ENCODE data around the gene CDK14. TPM values are rescaled to one million over a fixed set of nuclear protein-coding genes. Genes with fewer than 3 reads are reported as not detected.

Gene CDK14
- total RNA-seq, 2 experiments from 2014 or later = 0.05 to 0.27 TPM

GRCh38 chr7:90910136-90910535 is 314.0 kb downstream of the CDK14 start:
- Mint-ChIP-seq H3K27me3 (no peaks in the 10 kb centered on the region), H3K4me3 (no peak overlapping the region), H3K9me3 (no peaks in the 10 kb centered on the region)

GRCh38 chr7:90916319-90916718 is 320.2 kb downstream of the CDK14 start:
- ChIA-PET POLR2A (no interaction called here), CTCF (no interaction called here)
- Mint-ChIP-seq H3K4me1 (ENCODE audit: low read depth) (no peaks in the 10 kb centered on the region), H3K4me3 (no peak overlapping the region), H3K9me3 (no peaks in the 10 kb centered on the region), H3K36me3 (ENCODE audit: low read depth) (no peaks in the 10 kb centered on the region), H3K27ac (no peak overlapping the region), H3K27me3 (no peaks in the 10 kb centered on the region)
- intact Hi-C loops (cut with micrococcal nuclease) = no loop called here
- ATAC-seq (no peak), DNase-seq (no peak)
- TF ChIP-seq CTCF (IDR thresholded peaks at IDR 0.05) = no peak

More at GRCh38 chr7:90910136-90910535, 314.0 kb downstream of the CDK14 start:
- ATAC-seq (no peak), DNase-seq (no peak)
- Mint-ChIP-seq H3K4me1 (ENCODE audit: low read depth) (no peaks in the 10 kb centered on the region), H3K36me3 (ENCODE audit: low read depth) (no peaks in the 10 kb centered on the region), H3K27ac (no peak overlapping the region)
- ChIA-PET POLR2A (no interaction called here), CTCF (no interaction called here)
- intact Hi-C loops (cut with micrococcal nuclease) = no loop called here
- TF ChIP-seq CTCF (IDR thresholded peaks at IDR 0.05) = no peak

GRCh38 chr7:90917539-90917938 is 321.4 kb downstream of the CDK14 start:
- Mint-ChIP-seq H3K4me1 (ENCODE audit: low read depth) (no peaks in the 10 kb centered on the region), H3K4me3 (no peak overlapping the region), H3K27me3 (no peaks in the 10 kb centered on the region), H3K9me3 (no peaks in the 10 kb centered on the region), H3K36me3 (ENCODE audit: low read depth) (no peaks in the 10 kb centered on the region), H3K27ac (no peak overlapping the region)
- DNase-seq (no peak), ATAC-seq (no peak)
- ChIA-PET CTCF (no interaction called here), POLR2A (no interaction called here)
- intact Hi-C loops (cut with micrococcal nuclease) = no loop called here
- no peak for TF ChIP-seq CTCF (IDR thresholded peaks at IDR 0.05)

GRCh38 chr7:90918303-90918702 is 322.2 kb downstream of the CDK14 start:
- H3K27ac Mint-ChIP-seq = no peak overlapping the region
- no peaks in the 10 kb centered on the region for H3K36me3 Mint-ChIP-seq (ENCODE audit: low read depth)
- ChIA-PET POLR2A (no interaction called here), CTCF (no interaction called here)
- intact Hi-C loops (cut with micrococcal nuclease) = no loop called here
- no peaks in the 10 kb centered on the region for H3K4me1 Mint-ChIP-seq (ENCODE audit: low read depth)
- DNase-seq = no peak
- no peak for TF ChIP-seq CTCF (IDR thresholded peaks at IDR 0.05)
- H3K9me3 Mint-ChIP-seq = no peaks in the 10 kb centered on the region
- ATAC-seq = no peak
- no peaks in the 10 kb centered on the region for H3K27me3 Mint-ChIP-seq
- H3K4me3 Mint-ChIP-seq = no peak overlapping the region

GRCh38 chr7:90919816-90920215 is 323.7 kb downstream of the CDK14 start:
- CTCF ChIA-PET = interaction anchor here (0.9 to 1.2 kb wide), 2 partner anchors 11 to 166 kb away, joined by 3 read pairs; no protein-coding TSS in a partner anchor
- H3K4me1 Mint-ChIP-seq (ENCODE audit: low read depth) = no peaks in the 10 kb centered on the region

More at GRCh38 chr7:90919816-90920215, 323.7 kb downstream of the CDK14 start:
- intact Hi-C loops (cut with micrococcal nuclease) = no loop called here
- TF ChIP-seq CTCF (IDR thresholded peaks at IDR 0.05) = no peak
- Mint-ChIP-seq H3K9me3 (no peaks in the 10 kb centered on the region), H3K4me3 (no peak overlapping the region), H3K27ac (no peak overlapping the region), H3K36me3 (ENCODE audit: low read depth) (no peaks in the 10 kb centered on the region), H3K27me3 (no peaks in the 10 kb centered on the region)
- no peak for ATAC-seq
- POLR2A ChIA-PET = no interaction called here
- DNase-seq = no peak
